KMS-11 (cell line): Measurements from ENCODE around the gene SLC10A7.

Experiments
- H2AFZ ChIP-seq: fragments of 200-600 bp; sonication (generic); 2 replicates; pipeline ENCODE4 v1.6.1; 2016; ENCODE audit warnings: antibody characterized with exemption, mixed run types, low read depth
- H3K27ac ChIP-seq: fragments of 200-600 bp; sonication (generic); 2 replicates; pipeline ENCODE4 v1.6.1; 2016; ENCODE audit warnings: mild to moderate bottlenecking, mixed run types
- H3K27me3 ChIP-seq: fragments of 200-600 bp; sonication (generic); 2 replicates; pipeline ENCODE4 v1.6.1; 2017; ENCODE audit warnings: mild to moderate bottlenecking, low read depth, mixed run types, moderate library complexity; ENCODE audit not compliant: insufficient read depth
- H3K36me3 ChIP-seq: fragments of 200-600 bp; sonication (generic); 2 replicates; pipeline ENCODE4 v1.6.1; 2017; ENCODE audit warnings: mild to moderate bottlenecking, mixed run types; ENCODE audit not compliant: insufficient read depth
- H3K4me1 ChIP-seq: fragments of 200-600 bp; sonication (generic); 2 replicates; pipeline ENCODE4 v1.6.1; 2016; ENCODE audit warnings: mild to moderate bottlenecking, low read depth, mixed run types; ENCODE audit not compliant: poor library complexity, severe bottlenecking
- H3K4me2 ChIP-seq: fragments of 200-600 bp; sonication (generic); 2 replicates; pipeline ENCODE4 v1.7.0; 2016; ENCODE audit warnings: mild to moderate bottlenecking, mixed run types
- H3K4me3 ChIP-seq: fragments of 200-600 bp; sonication (generic); IDR thresholded peaks from 2 replicates; pipeline ENCODE4 v1.6.1; 2017; ENCODE audit warnings: low read depth, low read length, mixed read lengths; ENCODE audit not compliant: insufficient read depth
- H3K79me2 ChIP-seq: fragments of 200-600 bp; sonication (generic); 2 replicates; pipeline ENCODE4 v1.6.1; 2016; ENCODE audit warnings: low read depth, mixed run types; ENCODE audit not compliant: insufficient read depth
- H3K9ac ChIP-seq: fragments of 200-600 bp; sonication (generic); 2 replicates; pipeline ENCODE4 v1.6.1; 2016; ENCODE audit warnings: mild to moderate bottlenecking, mixed run types
- H4K20me1 ChIP-seq: fragments of 200-600 bp; sonication (generic); 2 replicates; pipeline ENCODE4 v1.6.1; 2016; ENCODE audit warnings: mild to moderate bottlenecking, mixed run types; ENCODE audit not compliant: insufficient read depth
- TF ChIP-seq, protein P1 (sequence below): fragments of 200-600 bp; sonication (generic); conservative IDR thresholded peaks from 2 replicates; pipeline ENCODE4 v1.6.1; 2017; ENCODE audit warnings: low read depth, mild to moderate bottlenecking, antibody characterized with exemption, low read length, moderate library complexity, mixed read lengths

The SLC10A7 gene

DNA sequence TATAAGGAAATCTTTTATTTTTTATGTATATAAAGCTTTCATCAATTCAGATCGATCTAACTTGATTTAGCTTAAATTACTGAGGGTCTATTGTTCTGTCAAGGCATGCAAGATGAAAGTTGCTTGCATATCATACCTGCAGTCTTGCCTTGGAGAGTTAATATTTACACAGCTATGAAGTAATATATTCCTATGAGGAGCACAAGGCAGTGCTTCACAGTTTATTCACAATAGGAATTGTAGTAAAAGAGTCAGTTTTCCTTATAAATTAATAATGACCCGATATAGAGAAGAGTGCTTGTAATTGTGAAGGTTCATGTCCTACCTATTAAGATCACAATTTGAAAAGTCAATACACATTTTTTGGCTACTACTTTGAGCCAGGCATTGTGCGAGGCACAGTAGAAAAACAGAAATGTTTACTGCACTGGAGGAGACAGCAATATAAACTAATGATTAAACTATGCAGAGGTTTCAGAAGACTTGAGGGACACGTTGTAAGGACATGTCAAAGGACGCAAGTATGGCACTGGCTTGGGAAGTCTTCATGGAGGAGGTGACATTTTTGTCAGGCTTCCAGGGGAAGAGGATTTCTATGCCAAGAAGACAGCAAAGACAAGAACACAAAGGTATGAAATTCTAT lies 268.6 kb downstream of the SLC10A7 start:
- Histone ChIP-seq H3K4me3 (no peak overlapping the region), H4K20me1 (no peaks in the 10 kb centered on the region), H3K27me3 (no peaks in the 10 kb centered on the region), H3K4me1 (no peaks in the 10 kb centered on the region), H2AFZ (no peak overlapping the region), H3K79me2 (no peaks in the 10 kb centered on the region), H3K27ac (no peak overlapping the region), H3K4me2 (no peak overlapping the region), H3K9ac (no peak overlapping the region), H3K36me3 (no peaks in the 10 kb centered on the region)
- TF ChIP-seq, protein P1, sequence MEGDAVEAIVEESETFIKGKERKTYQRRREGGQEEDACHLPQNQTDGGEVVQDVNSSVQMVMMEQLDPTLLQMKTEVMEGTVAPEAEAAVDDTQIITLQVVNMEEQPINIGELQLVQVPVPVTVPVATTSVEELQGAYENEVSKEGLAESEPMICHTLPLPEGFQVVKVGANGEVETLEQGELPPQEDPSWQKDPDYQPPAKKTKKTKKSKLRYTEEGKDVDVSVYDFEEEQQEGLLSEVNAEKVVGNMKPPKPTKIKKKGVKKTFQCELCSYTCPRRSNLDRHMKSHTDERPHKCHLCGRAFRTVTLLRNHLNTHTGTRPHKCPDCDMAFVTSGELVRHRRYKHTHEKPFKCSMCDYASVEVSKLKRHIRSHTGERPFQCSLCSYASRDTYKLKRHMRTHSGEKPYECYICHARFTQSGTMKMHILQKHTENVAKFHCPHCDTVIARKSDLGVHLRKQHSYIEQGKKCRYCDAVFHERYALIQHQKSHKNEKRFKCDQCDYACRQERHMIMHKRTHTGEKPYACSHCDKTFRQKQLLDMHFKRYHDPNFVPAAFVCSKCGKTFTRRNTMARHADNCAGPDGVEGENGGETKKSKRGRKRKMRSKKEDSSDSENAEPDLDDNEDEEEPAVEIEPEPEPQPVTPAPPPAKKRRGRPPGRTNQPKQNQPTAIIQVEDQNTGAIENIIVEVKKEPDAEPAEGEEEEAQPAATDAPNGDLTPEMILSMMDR, result no peak

GRCh38 chr4:146247356-146247755 lies 274.4 kb downstream of the SLC10A7 start:
- TF ChIP-seq, protein P1, result no peak
- H3K4me3 ChIP-seq, result no peak overlapping the region
- no peaks in the 10 kb centered on the region for H3K27me3 ChIP-seq
- no peak overlapping the region for H3K9ac ChIP-seq
- no peak overlapping the region for H3K4me2 ChIP-seq
- no peaks in the 10 kb centered on the region for H3K4me1 ChIP-seq
- H3K36me3 ChIP-seq, result no peaks in the 10 kb centered on the region
- no peaks in the 10 kb centered on the region for H4K20me1 ChIP-seq
- no peak overlapping the region for H2AFZ ChIP-seq
- no peaks in the 10 kb centered on the region for H3K79me2 ChIP-seq
- no peak overlapping the region for H3K27ac ChIP-seq

DNA sequence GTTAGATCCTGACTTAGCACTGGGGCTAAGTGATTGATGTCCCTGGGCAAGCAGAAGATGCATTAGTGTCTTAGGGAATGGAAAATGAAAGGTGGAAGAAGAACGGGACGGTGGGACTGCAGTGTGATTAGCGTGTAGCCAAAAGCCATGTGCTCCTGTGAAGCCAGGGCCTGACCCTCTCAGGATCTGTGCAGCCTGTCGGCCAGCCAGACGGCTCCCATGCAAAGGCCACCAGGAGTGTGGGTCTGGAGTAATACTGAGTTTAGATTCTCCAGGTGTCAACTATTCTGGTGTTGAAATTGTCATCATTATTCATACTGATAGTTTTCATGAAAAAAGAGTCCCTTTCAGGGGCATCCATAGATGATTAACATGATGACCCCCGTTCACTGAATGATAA lies 275.4 kb downstream of the SLC10A7 start:
- H3K27ac ChIP-seq, result no peak overlapping the region
- H3K79me2 ChIP-seq, result no peaks in the 10 kb centered on the region
- H4K20me1 ChIP-seq, result no peaks in the 10 kb centered on the region
- no peaks in the 10 kb centered on the region for H3K4me1 ChIP-seq
- H3K4me3 ChIP-seq, result no peak overlapping the region
- no peak overlapping the region for H2AFZ ChIP-seq
- H3K27me3 ChIP-seq, result no peaks in the 10 kb centered on the region
- TF ChIP-seq, protein P1, result no peak
- H3K9ac ChIP-seq, result no peak overlapping the region
- no peak overlapping the region for H3K4me2 ChIP-seq
- no peaks in the 10 kb centered on the region for H3K36me3 ChIP-seq

GRCh38 chr4:146245850-146246249 lies 275.9 kb downstream of the SLC10A7 start:
- H3K4me2 ChIP-seq, result no peak overlapping the region
- H4K20me1 ChIP-seq, result no peaks in the 10 kb centered on the region

More at GRCh38 chr4:146245850-146246249, 275.9 kb downstream of the SLC10A7 start:
- H3K27ac ChIP-seq, result no peak overlapping the region
- no peak overlapping the region for H3K4me3 ChIP-seq
- TF ChIP-seq, protein P1, result no peak
- no peaks in the 10 kb centered on the region for H3K79me2 ChIP-seq
- no peaks in the 10 kb centered on the region for H3K27me3 ChIP-seq
- no peak overlapping the region for H3K9ac ChIP-seq
- no peaks in the 10 kb centered on the region for H3K36me3 ChIP-seq
- H3K4me1 ChIP-seq, result no peaks in the 10 kb centered on the region
- H2AFZ ChIP-seq, result no peak overlapping the region
